GM23338 (cell line): ENCODE measurements around the gene SERPINB6. TPM values are rescaled to one million over a fixed set of nuclear protein-coding genes. Genes with fewer than 3 reads are reported as not detected.
A peak's percentile ranks its signal among the peaks of the same experiment; 100 is the strongest.
"Not testable (repeated sequence)": the region's sequence is repeated elsewhere in the genome, so short reads cannot be mapped to it uniquely, and the experiment has no call there.

Experiments
- ATAC-seq: fragments of 200-7000 bp; cut with Tn5 transposase; 3 replicates; pipeline ENCODE4 v1.9.1; 2020
- DNase-seq: peaks from one replicate; pipeline ENCODE4 v3.0.0-alpha.2; 2015; ENCODE audit warnings: low spot score
- H2AFZ ChIP-seq: fragments of 200-600 bp; sonication (generic); 2 replicates; pipeline ENCODE4 v1.8.0; 2016; ENCODE audit warnings: antibody characterized with exemption, mild to moderate bottlenecking, moderate library complexity
- H3F3A ChIP-seq: fragments of 200-600 bp; sonication (generic); replicated peaks from 2 replicates; pipeline ENCODE4 v1.8.0; 2017; ENCODE audit warnings: antibody characterized with exemption, mixed run types, low read depth
- H3K27ac ChIP-seq: fragments of 200-600 bp; sonication (generic); 2 replicates; pipeline ENCODE4 v1.6.1; 2016; ENCODE audit warnings: low read depth
- H3K27me3 ChIP-seq: fragments of 200-600 bp; sonication (generic); 2 replicates; pipeline ENCODE4 v1.8.0; 2016; ENCODE audit warnings: mild to moderate bottlenecking, mixed run types, moderate library complexity; ENCODE audit not compliant: insufficient read depth
- H3K36me3 ChIP-seq: fragments of 200-600 bp; sonication (generic); 2 replicates; pipeline ENCODE4 v1.8.0; 2016; ENCODE audit warnings: mild to moderate bottlenecking; ENCODE audit not compliant: insufficient read depth
- H3K4me1 ChIP-seq: fragments of 200-600 bp; sonication (generic); 2 replicates; pipeline ENCODE4 v1.8.0; 2016; ENCODE audit warnings: mild to moderate bottlenecking, moderate library complexity; ENCODE audit not compliant: insufficient read depth
- H3K4me2 ChIP-seq: fragments of 200-600 bp; sonication (generic); 2 replicates; pipeline ENCODE4 v1.7.1; 2017; ENCODE audit warnings: mixed run types
- H3K4me3 ChIP-seq: fragments of 200-600 bp; sonication (generic); 2 replicates; pipeline ENCODE4 v1.6.1; 2016; ENCODE audit warnings: mixed run types
- H3K79me2 ChIP-seq: fragments of 200-600 bp; sonication (generic); replicated peaks from 2 replicates; pipeline ENCODE4 v1.8.0; 2017; ENCODE audit warnings: mild to moderate bottlenecking; ENCODE audit not compliant: insufficient read depth
- H3K9me2 ChIP-seq: fragments of 200-600 bp; sonication (generic); 2 replicates; pipeline ENCODE4 v1.8.0; 2017; ENCODE audit not compliant: insufficient read depth
- H4K20me1 ChIP-seq: fragments of 200-600 bp; sonication (generic); replicated peaks from 2 replicates; pipeline ENCODE4 v1.8.0; 2017; ENCODE audit warnings: mild to moderate bottlenecking; ENCODE audit not compliant: insufficient read depth
- H3K27ac Mint-ChIP-seq: 2 replicates; pipeline ENCODE4 v1.8.0; 2020; ENCODE audit warnings: inconsistent platforms, mild to moderate bottlenecking, moderate library complexity, mixed read lengths
- H3K27me3 Mint-ChIP-seq: 3 replicates; pipeline ENCODE4 v1.8.0; 2022; ENCODE audit warnings: low read depth, mild to moderate bottlenecking, moderate library complexity, mixed read lengths, inconsistent platforms; ENCODE audit not compliant: insufficient read depth, poor library complexity
- H3K36me3 Mint-ChIP-seq: 3 replicates; pipeline ENCODE4 v1.8.0; 2021; ENCODE audit warnings: low read depth, mild to moderate bottlenecking, inconsistent platforms, moderate library complexity, mixed read lengths
- H3K4me1 Mint-ChIP-seq: 3 replicates; pipeline ENCODE4 v1.8.0; 2020; ENCODE audit warnings: mild to moderate bottlenecking, inconsistent platforms, mixed read lengths
- H3K4me3 Mint-ChIP-seq: 3 replicates; pipeline ENCODE4 v1.8.0; 2021; ENCODE audit warnings: moderate library complexity, mild to moderate bottlenecking, inconsistent platforms, mixed read lengths
- H3K9me3 Mint-ChIP-seq: 3 replicates; pipeline ENCODE4 v1.8.0; 2020; ENCODE audit warnings: moderate library complexity, mild to moderate bottlenecking, inconsistent platforms, mixed read lengths
- EZH2 ChIP-seq: fragments of 200-600 bp; sonication (generic); IDR thresholded peaks from one replicate; pipeline ENCODE4 v1.8.0; 2017; ENCODE audit warnings: antibody characterized with exemption, mild to moderate bottlenecking, low read depth; ENCODE audit not compliant: unreplicated experiment
- EZH2phosphoT487 ChIP-seq: fragments of 200-600 bp; sonication (generic); IDR thresholded peaks from one replicate; pipeline ENCODE4 v1.8.1; 2018; ENCODE audit warnings: antibody characterized with exemption; ENCODE audit not compliant: unreplicated experiment
- NANOG ChIP-seq: IDR thresholded peaks from 2 replicates; pipeline ENCODE4 v1.6.1; 2016; ENCODE audit warnings: antibody characterized with exemption, borderline replicate concordance
- STAT1 ChIP-seq: IDR thresholded peaks from one replicate; pipeline ENCODE4 v1.6.1; 2016; ENCODE audit warnings: antibody characterized with exemption; ENCODE audit not compliant: unreplicated experiment
- ZNF462 ChIP-seq: fragments of 250-450 bp; sonication (Bioruptor Pico); IDR thresholded peaks from 2 replicates; pipeline ENCODE4 v1.5.0; 2020; ENCODE audit warnings: mild to moderate bottlenecking, moderate library complexity
- polyA plus RNA-seq: library from polyadenylated mRNA; unstranded; fragments of >200 nt; fragmentation: Nextera tagmentation; extraction: Ambion mirVana; gene quantifications from 2 replicates; pipeline ENCODE4 v1.2.1, GENCODE V29; 2016
- total RNA-seq: library from RNA; depleted of rRNA; stranded (reverse); fragments of >200 nt; shearing (Covaris generic); gene quantifications from 2 replicates; pipeline ENCODE4 v1.2.3, GENCODE V29; 2014

SERPINB6 gene
- total and polyA plus RNA-seq, 2 experiments from 2014 or later: 25.9 to 38.5 TPM

GRCh38 chr6:2909718-2910117, 61.6 kb downstream of the SERPINB6 start (continued):
- TF ChIP-seq ZNF462 (CRISPR knock-in tag) (no peak), NANOG (no peak), EZH2phosphoT487 (no peak), EZH2 (no peak), STAT1 (no peak)

- H3K4me3 ChIP-seq, H4K20me1 ChIP-seq, H3K27me3 ChIP-seq, DNase-seq, H3K27ac Mint-ChIP-seq, H3K9me3 Mint-ChIP-seq, H3K36me3 ChIP-seq, ATAC-seq, H3K9me2 ChIP-seq, H3K4me3 Mint-ChIP-seq, H3K79me2 ChIP-seq, H3K36me3 Mint-ChIP-seq: not testable (repeated sequence)
- Mint-ChIP-seq H3K4me1 (peaks cover 61% of the 10 kb centered on the region), H3K27me3 (peaks cover 15% of the 10 kb centered on the region)
- Histone ChIP-seq H3F3A (peaks cover 23% of the 10 kb centered on the region), H3K4me2 (peak overlapping the region; percentile 51), H2AFZ (peak overlapping the region; percentile 16; the same call in 1 of the 2 replicates), H3K4me1 (peaks cover 34% of the 10 kb centered on the region), H3K27ac (peak overlapping the region; percentile 83)
Measured at GRCh38 chr6:2909051-2909606, 62.2 kb downstream of the SERPINB6 start.

GRCh38 chr6:2908516-2908915, 62.9 kb downstream of the SERPINB6 start:
- H3K4me3 Mint-ChIP-seq, H3K4me3 ChIP-seq, H3K9me2 ChIP-seq, ATAC-seq, H3K27me3 ChIP-seq, H3K9me3 Mint-ChIP-seq, H3K36me3 Mint-ChIP-seq, H4K20me1 ChIP-seq, DNase-seq, H3K79me2 ChIP-seq, H3K36me3 ChIP-seq, H3K27ac Mint-ChIP-seq: not testable (repeated sequence)
- H3K27ac ChIP-seq: peak overlapping the region; percentile 83
- peak overlapping the region; percentile 51 for H3K4me2 ChIP-seq
- peaks cover 15% of the 10 kb centered on the region for H3K27me3 Mint-ChIP-seq
- H3K4me1 Mint-ChIP-seq: peaks cover 57% of the 10 kb centered on the region
- peak overlapping the region; percentile 16; the same call in 1 of the 2 replicates for H2AFZ ChIP-seq
- H3K4me1 ChIP-seq: peaks cover 29% of the 10 kb centered on the region
- H3F3A ChIP-seq: peaks cover 23% of the 10 kb centered on the region

- Histone ChIP-seq H3K4me2 (peak overlapping the region; percentile 98), H2AFZ (peak overlapping the region; percentile 47; the same call in 1 of the 2 replicates), H3F3A (peaks cover 24% of the 10 kb centered on the region), H3K4me3 (peak overlapping the region; percentile 82), H3K36me3 (peaks cover 15% of the 10 kb centered on the region), H3K4me1 (peaks cover 29% of the 10 kb centered on the region), H3K79me2 (peaks cover 30% of the 10 kb centered on the region)
- Mint-ChIP-seq H3K4me1 (peaks cover 50% of the 10 kb centered on the region), H3K36me3 (peaks cover 25% of the 10 kb centered on the region), H3K27me3 (peaks cover 32% of the 10 kb centered on the region), H3K4me3 (peak overlapping the region; percentile 88; the same call in 2 of the 3 replicates)
- H3K27ac Mint-ChIP-seq, H3K9me3 Mint-ChIP-seq, DNase-seq, H3K27me3 ChIP-seq, H3K27ac ChIP-seq, H3K9me2 ChIP-seq, H4K20me1 ChIP-seq: not testable (repeated sequence)
- peak; percentile 72 for ATAC-seq
Measured at GRCh38 chr6:2903411-2904185, 67.8 kb downstream of the SERPINB6 start.
